WTC11 (cell line): ENCODE measurements around the gene CDH11. TPM values are rescaled to one million over a fixed set of nuclear protein-coding genes. Genes with fewer than 3 reads are reported as not detected.

Experiments used
- ATAC-seq: fragments of 200-7000 bp; cut with Tn5 transposase; 2 replicates; pipeline ENCODE4 v1.10.0; 2021; ENCODE audit warnings: mild to moderate bottlenecking, moderate library complexity
- CTCF ChIA-PET: fragments of 300-600 bp; sonication (Branson Sonifier 250); formaldehyde crosslinking; loops from one replicate; lab custom pipeline; 2021; ENCODE audit warnings: antibody characterized with exemption; lab: Charles Lee
- POLR2A ChIA-PET: fragments of 350-600 bp; sonication (Branson Sonifier 250); formaldehyde crosslinking; loops from one replicate; lab custom pipeline; 2021; ENCODE audit warnings: antibody characterized with exemption; lab: Charles Lee
- DNase-seq: peaks from one replicate; pipeline ENCODE4 v3.0.0; 2021; ENCODE audit warnings: low spot score
- H3K27ac Mint-ChIP-seq: 2 replicates; pipeline ENCODE4 v1.8.0; 2021; ENCODE audit warnings: mixed read lengths
- H3K27me3 Mint-ChIP-seq: 2 replicates; pipeline ENCODE4 v1.8.0; 2021; ENCODE audit warnings: low read depth, mild to moderate bottlenecking, moderate library complexity, mixed read lengths
- H3K36me3 Mint-ChIP-seq: 2 replicates; pipeline ENCODE4 v1.8.0; 2021; ENCODE audit warnings: mixed read lengths
- H3K4me1 Mint-ChIP-seq: 2 replicates; pipeline ENCODE4 v1.8.0; 2022; ENCODE audit warnings: mixed read lengths
- H3K4me3 Mint-ChIP-seq: 2 replicates; pipeline ENCODE4 v1.8.0; 2021; ENCODE audit warnings: mild to moderate bottlenecking, moderate library complexity, mixed read lengths
- H3K9me3 Mint-ChIP-seq: 2 replicates; pipeline ENCODE4 v1.8.0; 2021; ENCODE audit warnings: mixed read lengths
- FOXK1 ChIP-seq: sonication (generic); formaldehyde crosslinking; IDR thresholded peaks from 2 replicates; pipeline ENCODE4 v1.8.0; 2022; ENCODE audit warnings: mild to moderate bottlenecking, moderate library complexity, missing genetic modification reagents
- GTF2I ChIP-seq: fragments of 250-450 bp; sonication (Bioruptor Pico); conservative IDR thresholded peaks from 2 replicates; pipeline ENCODE4 v1.4.0; 2021; ENCODE audit warnings: mild to moderate bottlenecking
- KAT7 ChIP-seq: sonication (generic); formaldehyde crosslinking; IDR thresholded peaks from 2 replicates; pipeline ENCODE4 v1.8.1; 2023; ENCODE audit warnings: missing genetic modification reagents, mild to moderate bottlenecking, borderline replicate concordance
- NFE2L1 ChIP-seq: sonication (generic); formaldehyde crosslinking; IDR thresholded peaks from 2 replicates; pipeline ENCODE4 v1.8.1; 2023; ENCODE audit warnings: missing genetic modification reagents
- NR3C1 ChIP-seq: sonication (generic); formaldehyde crosslinking; conservative IDR thresholded peaks from 2 replicates; pipeline ENCODE4 v1.8.1; 2023; ENCODE audit warnings: low read depth, mild to moderate bottlenecking, missing genetic modification reagents
- TEAD4 ChIP-seq: sonication (generic); formaldehyde crosslinking; IDR thresholded peaks from 2 replicates; pipeline ENCODE4 v1.8.0; 2022; ENCODE audit warnings: mild to moderate bottlenecking, missing genetic modification reagents
- ZNF121 ChIP-seq: sonication (generic); formaldehyde crosslinking; IDR thresholded peaks from 2 replicates; pipeline ENCODE4 v1.8.0; 2023; ENCODE audit warnings: missing genetic modification reagents
- ZNF423 ChIP-seq: fragments of 250-450 bp; sonication (Bioruptor Pico); IDR thresholded peaks from 2 replicates; pipeline ENCODE4 v2.1.2; 2022; ENCODE audit warnings: mild to moderate bottlenecking, moderate library complexity
- ZNF671 ChIP-seq: fragments of 250-450 bp; sonication (Bioruptor Pico); IDR thresholded peaks from 2 replicates; pipeline ENCODE4 v1.8.0; 2021; ENCODE audit warnings: mild to moderate bottlenecking
- total RNA-seq: library from RNA; stranded (reverse); gene quantifications from 3 replicates; pipeline ENCODE4 v1.2.3, GENCODE V29; 2021
- TF ChIP-seq, protein P1 (sequence below): fragments of 250-450 bp; sonication (Bioruptor Pico); conservative IDR thresholded peaks from 2 replicates; pipeline ENCODE4 v1.9.0; 2021; ENCODE audit warnings: mild to moderate bottlenecking
- TF ChIP-seq, protein P2 (sequence below): fragments of 250-450 bp; sonication (Bioruptor Pico); IDR thresholded peaks from 2 replicates; pipeline ENCODE4 v1.9.0; 2021; ENCODE audit warnings: moderate library complexity, mild to moderate bottlenecking, inconsistent platforms, borderline replicate concordance
- TF ChIP-seq, protein P3 (sequence below): sonication (generic); formaldehyde crosslinking; IDR thresholded peaks from 2 replicates; pipeline ENCODE4 v1.8.0; 2023; ENCODE audit warnings: mild to moderate bottlenecking, missing genetic modification reagents
- TF ChIP-seq, protein P4 (sequence below): fragments of 250-450 bp; sonication (Bioruptor Pico); IDR thresholded peaks from 2 replicates; pipeline ENCODE4 v1.9.0; 2021; ENCODE audit warnings: mild to moderate bottlenecking
- TF ChIP-seq, protein P5 (sequence below): sonication (generic); formaldehyde crosslinking; IDR thresholded peaks from 2 replicates; pipeline ENCODE4 v1.8.1; 2023; ENCODE audit warnings: mild to moderate bottlenecking, missing genetic modification reagents, moderate library complexity
- TF ChIP-seq, protein P6 (sequence below): sonication (generic); formaldehyde crosslinking; IDR thresholded peaks from 2 replicates; pipeline ENCODE4 v1.8.1; 2023; ENCODE audit warnings: mild to moderate bottlenecking, missing genetic modification reagents
- TF ChIP-seq, protein P7 (sequence below): fragments of 250-450 bp; sonication (Bioruptor Pico); IDR thresholded peaks from 2 replicates; pipeline ENCODE4 v1.9.0; 2021; ENCODE audit warnings: mild to moderate bottlenecking, borderline replicate concordance
- TF ChIP-seq, protein P8 (sequence below): sonication (generic); formaldehyde crosslinking; IDR thresholded peaks from 2 replicates; pipeline ENCODE4 v1.8.0; 2022; ENCODE audit warnings: mild to moderate bottlenecking, missing genetic modification reagents
- TF ChIP-seq, protein P9 (sequence below): sonication (generic); formaldehyde crosslinking; IDR thresholded peaks from 2 replicates; pipeline ENCODE4 v1.8.1; 2023; ENCODE audit warnings: mild to moderate bottlenecking, missing genetic modification reagents, moderate library complexity

Gene CDH11
- total RNA-seq, 1 experiment from 2014 or later: 11.6 TPM

DNA sequence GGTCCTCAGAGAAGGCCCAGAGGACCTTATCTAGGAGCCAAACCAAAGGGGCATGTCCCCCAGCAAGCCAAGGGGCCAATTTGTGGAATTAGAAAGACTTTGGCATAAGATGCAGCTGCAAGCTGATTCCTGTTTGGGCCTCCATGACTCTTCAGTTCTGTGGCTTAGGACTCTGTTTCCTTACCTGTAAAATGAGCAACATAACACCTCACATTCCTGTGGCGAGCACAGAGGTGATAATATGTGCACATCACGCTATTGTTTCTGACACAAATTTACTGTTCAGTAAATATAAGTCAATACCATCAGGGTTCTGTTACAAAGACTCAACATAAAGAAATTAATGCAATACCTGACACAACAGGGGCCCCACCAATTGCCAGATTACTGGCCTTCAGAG, 57.7 kb downstream of the CDH11 start (continued):
- TF ChIP-seq, protein P1, sequence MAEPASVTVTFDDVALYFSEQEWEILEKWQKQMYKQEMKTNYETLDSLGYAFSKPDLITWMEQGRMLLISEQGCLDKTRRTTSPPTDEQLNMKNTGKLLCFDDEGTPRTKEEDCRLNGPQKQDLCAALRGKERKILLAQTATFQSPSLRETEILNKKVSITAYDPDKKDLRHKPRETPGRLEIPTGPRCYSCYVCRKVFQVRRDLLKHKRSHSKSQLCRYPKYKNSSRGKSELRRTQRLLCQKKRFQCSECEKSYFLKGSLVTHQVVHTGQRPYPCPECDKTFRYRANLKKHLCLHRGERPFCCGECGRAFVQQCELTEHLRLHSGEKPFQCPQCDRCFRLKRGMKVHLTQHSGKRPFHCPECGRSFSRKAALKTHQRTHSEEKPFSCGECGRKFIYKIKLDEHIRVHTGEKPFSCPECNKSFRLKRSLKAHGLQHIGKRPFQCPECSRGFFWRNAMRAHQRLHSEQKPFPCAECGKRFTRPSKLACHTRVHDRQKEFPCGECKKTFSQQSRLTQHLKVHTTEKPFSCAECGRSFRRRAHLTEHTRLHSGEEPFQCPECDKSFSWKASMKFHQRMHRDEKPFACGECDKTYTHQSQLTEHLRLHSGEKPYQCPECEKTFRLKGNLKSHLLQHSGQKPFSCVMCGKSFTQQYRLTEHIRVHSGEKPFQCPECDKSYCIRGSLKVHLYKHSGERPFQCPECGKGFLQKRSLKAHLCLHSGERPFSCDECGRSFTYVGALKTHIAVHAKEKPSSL: no peak
- TF ChIP-seq TEAD4 (CRISPR knock-in tag): no peak
- TF ChIP-seq KAT7 (CRISPR knock-in tag): no peak
- no peak for TF ChIP-seq GTF2I (CRISPR knock-in tag)
- TF ChIP-seq, protein P2, sequence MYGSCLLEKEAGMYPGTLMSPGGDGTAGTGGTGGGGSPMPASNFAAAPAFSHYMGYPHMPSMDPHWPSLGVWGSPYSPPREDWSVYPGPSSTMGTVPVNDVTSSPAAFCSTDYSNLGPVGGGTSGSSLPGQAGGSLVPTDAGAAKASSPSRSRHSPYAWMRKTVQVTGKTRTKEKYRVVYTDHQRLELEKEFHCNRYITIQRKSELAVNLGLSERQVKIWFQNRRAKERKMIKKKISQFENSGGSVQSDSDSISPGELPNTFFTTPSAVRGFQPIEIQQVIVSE (CRISPR knock-in tag): no peak

DNA sequence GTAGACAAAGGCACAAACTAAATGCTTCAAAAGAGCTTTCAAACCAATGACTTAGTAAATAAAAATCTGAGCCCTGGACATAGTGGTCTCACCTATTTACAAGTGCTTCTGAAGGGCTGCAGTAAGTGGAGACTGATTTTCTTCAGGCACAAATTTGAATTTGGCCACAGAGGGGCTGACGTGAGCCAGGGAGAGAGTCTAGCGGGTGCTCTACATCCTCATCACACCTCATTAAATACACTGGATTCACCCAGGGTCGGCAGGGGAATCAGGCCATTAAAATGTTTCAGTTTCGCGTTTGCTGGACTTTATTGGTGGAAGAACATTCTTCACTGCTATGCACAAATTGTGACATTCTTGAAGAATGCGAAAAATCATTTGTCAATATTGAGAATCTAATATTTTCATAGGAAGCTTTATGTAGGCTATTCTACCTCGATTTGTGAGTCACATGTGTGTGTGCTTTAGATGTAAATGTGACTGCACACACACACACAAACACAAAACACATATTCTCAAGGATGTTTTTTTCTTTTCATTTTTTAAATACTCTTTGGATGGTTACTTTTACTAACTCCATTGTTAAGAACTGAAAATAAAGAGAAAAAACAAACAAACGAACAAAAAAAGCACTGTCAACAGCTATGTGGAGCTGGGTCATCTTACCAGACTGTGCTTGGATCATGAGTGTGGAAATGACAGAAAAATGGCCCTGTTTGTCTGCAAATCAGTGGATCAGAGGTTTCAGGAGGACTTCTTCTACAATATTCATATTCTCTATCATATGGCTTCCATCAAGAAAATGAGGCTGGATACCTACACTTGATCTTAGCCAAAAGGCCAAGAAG, 58.9 kb downstream of the CDH11 start:
- H3K27me3 Mint-ChIP-seq: no peaks in the 10 kb centered on the region
- no peak for DNase-seq
- no peak overlapping the region for H3K27ac Mint-ChIP-seq
- peaks cover 8% of the 10 kb centered on the region for H3K4me1 Mint-ChIP-seq
- ChIA-PET CTCF (no interaction called here), POLR2A (no interaction called here)
- H3K9me3 Mint-ChIP-seq: no peaks in the 10 kb centered on the region
- H3K36me3 Mint-ChIP-seq: no peaks in the 10 kb centered on the region
- ATAC-seq: no peak
- no peak overlapping the region for H3K4me3 Mint-ChIP-seq
- TF ChIP-seq GTF2I (CRISPR knock-in tag) (no peak), NR3C1 (CRISPR knock-in tag) (no peak), ZNF671 (CRISPR knock-in tag) (no peak), ZNF121 (CRISPR knock-in tag) (no peak), ZNF423 (no peak), FOXK1 (CRISPR knock-in tag) (no peak), NFE2L1 (CRISPR knock-in tag) (no peak)
- TF ChIP-seq, protein P3, sequence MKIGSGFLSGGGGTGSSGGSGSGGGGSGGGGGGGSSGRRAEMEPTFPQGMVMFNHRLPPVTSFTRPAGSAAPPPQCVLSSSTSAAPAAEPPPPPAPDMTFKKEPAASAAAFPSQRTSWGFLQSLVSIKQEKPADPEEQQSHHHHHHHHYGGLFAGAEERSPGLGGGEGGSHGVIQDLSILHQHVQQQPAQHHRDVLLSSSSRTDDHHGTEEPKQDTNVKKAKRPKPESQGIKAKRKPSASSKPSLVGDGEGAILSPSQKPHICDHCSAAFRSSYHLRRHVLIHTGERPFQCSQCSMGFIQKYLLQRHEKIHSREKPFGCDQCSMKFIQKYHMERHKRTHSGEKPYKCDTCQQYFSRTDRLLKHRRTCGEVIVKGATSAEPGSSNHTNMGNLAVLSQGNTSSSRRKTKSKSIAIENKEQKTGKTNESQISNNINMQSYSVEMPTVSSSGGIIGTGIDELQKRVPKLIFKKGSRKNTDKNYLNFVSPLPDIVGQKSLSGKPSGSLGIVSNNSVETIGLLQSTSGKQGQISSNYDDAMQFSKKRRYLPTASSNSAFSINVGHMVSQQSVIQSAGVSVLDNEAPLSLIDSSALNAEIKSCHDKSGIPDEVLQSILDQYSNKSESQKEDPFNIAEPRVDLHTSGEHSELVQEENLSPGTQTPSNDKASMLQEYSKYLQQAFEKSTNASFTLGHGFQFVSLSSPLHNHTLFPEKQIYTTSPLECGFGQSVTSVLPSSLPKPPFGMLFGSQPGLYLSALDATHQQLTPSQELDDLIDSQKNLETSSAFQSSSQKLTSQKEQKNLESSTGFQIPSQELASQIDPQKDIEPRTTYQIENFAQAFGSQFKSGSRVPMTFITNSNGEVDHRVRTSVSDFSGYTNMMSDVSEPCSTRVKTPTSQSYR (CRISPR knock-in tag): no peak
- TF ChIP-seq, protein P4, sequence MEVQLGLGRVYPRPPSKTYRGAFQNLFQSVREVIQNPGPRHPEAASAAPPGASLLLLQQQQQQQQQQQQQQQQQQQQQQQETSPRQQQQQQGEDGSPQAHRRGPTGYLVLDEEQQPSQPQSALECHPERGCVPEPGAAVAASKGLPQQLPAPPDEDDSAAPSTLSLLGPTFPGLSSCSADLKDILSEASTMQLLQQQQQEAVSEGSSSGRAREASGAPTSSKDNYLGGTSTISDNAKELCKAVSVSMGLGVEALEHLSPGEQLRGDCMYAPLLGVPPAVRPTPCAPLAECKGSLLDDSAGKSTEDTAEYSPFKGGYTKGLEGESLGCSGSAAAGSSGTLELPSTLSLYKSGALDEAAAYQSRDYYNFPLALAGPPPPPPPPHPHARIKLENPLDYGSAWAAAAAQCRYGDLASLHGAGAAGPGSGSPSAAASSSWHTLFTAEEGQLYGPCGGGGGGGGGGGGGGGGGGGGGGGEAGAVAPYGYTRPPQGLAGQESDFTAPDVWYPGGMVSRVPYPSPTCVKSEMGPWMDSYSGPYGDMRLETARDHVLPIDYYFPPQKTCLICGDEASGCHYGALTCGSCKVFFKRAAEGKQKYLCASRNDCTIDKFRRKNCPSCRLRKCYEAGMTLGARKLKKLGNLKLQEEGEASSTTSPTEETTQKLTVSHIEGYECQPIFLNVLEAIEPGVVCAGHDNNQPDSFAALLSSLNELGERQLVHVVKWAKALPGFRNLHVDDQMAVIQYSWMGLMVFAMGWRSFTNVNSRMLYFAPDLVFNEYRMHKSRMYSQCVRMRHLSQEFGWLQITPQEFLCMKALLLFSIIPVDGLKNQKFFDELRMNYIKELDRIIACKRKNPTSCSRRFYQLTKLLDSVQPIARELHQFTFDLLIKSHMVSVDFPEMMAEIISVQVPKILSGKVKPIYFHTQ (CRISPR knock-in tag): no peak
- TF ChIP-seq, protein P5, sequence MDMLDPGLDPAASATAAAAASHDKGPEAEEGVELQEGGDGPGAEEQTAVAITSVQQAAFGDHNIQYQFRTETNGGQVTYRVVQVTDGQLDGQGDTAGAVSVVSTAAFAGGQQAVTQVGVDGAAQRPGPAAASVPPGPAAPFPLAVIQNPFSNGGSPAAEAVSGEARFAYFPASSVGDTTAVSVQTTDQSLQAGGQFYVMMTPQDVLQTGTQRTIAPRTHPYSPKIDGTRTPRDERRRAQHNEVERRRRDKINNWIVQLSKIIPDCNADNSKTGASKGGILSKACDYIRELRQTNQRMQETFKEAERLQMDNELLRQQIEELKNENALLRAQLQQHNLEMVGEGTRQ: no peak
- TF ChIP-seq, protein P6, sequence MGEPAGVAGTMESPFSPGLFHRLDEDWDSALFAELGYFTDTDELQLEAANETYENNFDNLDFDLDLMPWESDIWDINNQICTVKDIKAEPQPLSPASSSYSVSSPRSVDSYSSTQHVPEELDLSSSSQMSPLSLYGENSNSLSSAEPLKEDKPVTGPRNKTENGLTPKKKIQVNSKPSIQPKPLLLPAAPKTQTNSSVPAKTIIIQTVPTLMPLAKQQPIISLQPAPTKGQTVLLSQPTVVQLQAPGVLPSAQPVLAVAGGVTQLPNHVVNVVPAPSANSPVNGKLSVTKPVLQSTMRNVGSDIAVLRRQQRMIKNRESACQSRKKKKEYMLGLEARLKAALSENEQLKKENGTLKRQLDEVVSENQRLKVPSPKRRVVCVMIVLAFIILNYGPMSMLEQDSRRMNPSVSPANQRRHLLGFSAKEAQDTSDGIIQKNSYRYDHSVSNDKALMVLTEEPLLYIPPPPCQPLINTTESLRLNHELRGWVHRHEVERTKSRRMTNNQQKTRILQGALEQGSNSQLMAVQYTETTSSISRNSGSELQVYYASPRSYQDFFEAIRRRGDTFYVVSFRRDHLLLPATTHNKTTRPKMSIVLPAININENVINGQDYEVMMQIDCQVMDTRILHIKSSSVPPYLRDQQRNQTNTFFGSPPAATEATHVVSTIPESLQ (CRISPR knock-in tag): no peak
- TF ChIP-seq, protein P7, sequence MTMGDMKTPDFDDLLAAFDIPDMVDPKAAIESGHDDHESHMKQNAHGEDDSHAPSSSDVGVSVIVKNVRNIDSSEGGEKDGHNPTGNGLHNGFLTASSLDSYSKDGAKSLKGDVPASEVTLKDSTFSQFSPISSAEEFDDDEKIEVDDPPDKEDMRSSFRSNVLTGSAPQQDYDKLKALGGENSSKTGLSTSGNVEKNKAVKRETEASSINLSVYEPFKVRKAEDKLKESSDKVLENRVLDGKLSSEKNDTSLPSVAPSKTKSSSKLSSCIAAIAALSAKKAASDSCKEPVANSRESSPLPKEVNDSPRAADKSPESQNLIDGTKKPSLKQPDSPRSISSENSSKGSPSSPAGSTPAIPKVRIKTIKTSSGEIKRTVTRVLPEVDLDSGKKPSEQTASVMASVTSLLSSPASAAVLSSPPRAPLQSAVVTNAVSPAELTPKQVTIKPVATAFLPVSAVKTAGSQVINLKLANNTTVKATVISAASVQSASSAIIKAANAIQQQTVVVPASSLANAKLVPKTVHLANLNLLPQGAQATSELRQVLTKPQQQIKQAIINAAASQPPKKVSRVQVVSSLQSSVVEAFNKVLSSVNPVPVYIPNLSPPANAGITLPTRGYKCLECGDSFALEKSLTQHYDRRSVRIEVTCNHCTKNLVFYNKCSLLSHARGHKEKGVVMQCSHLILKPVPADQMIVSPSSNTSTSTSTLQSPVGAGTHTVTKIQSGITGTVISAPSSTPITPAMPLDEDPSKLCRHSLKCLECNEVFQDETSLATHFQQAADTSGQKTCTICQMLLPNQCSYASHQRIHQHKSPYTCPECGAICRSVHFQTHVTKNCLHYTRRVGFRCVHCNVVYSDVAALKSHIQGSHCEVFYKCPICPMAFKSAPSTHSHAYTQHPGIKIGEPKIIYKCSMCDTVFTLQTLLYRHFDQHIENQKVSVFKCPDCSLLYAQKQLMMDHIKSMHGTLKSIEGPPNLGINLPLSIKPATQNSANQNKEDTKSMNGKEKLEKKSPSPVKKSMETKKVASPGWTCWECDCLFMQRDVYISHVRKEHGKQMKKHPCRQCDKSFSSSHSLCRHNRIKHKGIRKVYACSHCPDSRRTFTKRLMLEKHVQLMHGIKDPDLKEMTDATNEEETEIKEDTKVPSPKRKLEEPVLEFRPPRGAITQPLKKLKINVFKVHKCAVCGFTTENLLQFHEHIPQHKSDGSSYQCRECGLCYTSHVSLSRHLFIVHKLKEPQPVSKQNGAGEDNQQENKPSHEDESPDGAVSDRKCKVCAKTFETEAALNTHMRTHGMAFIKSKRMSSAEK: no peak
- TF ChIP-seq, protein P8, sequence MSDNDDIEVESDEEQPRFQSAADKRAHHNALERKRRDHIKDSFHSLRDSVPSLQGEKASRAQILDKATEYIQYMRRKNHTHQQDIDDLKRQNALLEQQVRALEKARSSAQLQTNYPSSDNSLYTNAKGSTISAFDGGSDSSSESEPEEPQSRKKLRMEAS (CRISPR knock-in tag): no peak
- TF ChIP-seq, protein P9, sequence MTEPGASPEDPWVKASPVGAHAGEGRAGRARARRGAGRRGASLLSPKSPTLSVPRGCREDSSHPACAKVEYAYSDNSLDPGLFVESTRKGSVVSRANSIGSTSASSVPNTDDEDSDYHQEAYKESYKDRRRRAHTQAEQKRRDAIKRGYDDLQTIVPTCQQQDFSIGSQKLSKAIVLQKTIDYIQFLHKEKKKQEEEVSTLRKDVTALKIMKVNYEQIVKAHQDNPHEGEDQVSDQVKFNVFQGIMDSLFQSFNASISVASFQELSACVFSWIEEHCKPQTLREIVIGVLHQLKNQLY (CRISPR knock-in tag): no peak
